GM19193 (cell line): Measurements from ENCODE around the gene PFKFB1.

Experiments used
- POLR2A ChIP-seq: IDR thresholded peaks from 4 replicates; pipeline ENCODE4 v1.6.1; 2011; ENCODE audit not compliant: insufficient read depth, insufficient read length; ENCODE audit errors: extremely low read depth

Gene PFKFB1

GRCh38 chrX:54945224-54945623, 48.8 kb downstream of the PFKFB1 start:
- no peak for TF ChIP-seq POLR2A

DNA sequence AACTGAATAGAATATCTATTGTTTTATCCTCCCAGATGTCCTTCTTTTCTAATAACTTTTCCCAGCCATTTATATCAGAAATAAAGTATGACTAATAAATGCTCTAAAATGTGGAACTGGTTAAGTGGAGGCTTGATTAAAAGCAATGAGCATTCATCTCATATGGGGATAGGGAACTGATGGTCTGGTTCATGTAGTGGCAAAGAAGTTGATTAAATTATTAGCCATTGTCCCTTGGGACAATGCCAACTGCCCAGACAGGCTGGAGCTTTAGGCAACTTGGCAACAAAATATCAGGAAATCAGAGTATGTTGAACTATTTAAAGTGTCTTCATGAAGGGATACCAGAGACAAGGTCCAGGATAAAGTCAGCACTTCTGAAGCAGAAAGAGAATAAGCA, 49.2 kb downstream of the PFKFB1 start:
- no peak for TF ChIP-seq POLR2A

DNA sequence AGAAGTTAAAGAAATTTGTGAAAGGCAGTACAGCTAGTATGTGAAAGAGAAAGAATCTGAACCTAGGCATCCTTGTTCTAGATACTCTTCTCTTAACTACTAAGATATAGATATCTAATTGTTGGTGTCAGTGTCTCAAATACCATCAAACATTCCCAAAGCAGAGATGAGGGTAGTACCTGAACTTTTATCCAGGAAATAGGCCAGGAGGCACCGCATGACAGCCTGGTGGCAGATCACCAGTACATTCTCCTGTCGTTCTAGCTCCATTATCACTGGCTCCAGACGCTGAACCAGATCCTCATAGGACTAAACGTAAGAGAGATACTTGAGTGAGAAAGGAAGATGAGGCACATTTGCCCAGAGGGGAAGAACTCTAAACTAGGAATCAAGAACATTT, 56.6 kb downstream of the PFKFB1 start:
- TF ChIP-seq POLR2A = no peak

DNA sequence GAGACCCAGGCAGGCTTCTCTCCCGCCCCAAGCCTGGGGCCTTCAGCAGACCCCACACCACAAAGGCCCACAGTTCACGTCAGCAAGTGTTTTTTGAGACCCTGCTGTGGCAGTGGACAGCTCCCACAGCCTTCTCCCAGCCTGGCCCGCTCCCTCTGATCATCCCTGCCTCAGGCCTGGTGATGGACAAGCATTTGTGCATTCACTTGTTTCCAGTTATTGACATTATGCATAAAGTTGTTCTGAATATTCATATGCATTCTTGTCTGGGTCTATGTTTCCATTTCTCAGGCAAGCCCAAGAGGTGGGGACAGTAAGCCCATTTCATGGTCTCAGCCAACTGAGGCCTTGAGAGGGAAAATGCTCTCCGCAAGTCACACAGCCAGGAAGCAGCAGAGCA, 58.7 kb downstream of the PFKFB1 start:
- no peak for TF ChIP-seq POLR2A

GRCh38 chrX:54934890-54935289, 59.1 kb downstream of the PFKFB1 start:
- TF ChIP-seq POLR2A = no peak

GRCh38 chrX:54934058-54934457, 59.9 kb downstream of the PFKFB1 start:
- TF ChIP-seq POLR2A = no peak

DNA sequence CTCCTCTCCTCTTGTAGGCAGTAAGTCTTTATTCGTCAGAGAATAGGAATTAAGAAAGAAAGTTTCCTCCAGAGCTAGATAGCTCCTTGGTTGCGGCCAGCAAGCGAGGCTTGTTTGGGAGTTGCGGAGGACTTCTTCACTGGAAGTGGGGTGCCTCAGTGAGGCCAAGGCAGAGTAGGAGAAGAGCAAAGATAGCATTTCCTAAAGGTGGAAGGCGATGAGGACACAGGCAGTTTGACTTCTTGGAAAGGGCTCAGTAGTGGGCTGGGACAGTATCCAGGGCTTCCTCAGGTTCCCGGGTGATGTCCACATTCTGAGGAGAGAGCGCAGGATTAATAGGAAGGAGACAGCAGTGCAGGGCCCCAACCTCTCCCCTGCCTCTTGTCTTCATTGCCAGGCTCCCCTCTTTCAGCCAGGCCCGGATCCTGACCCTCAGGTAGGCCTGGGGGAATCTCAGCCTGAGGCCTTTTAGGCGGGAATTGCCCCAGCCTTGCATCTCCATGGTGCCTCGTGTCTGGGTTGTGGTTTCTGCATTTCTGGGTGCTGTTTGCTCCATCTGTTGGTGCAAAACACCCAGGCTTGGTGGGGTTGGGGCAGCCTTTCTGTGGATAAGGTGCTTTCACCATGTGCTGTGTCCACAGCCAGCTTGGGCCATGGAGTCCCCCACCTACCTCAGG, 60.7 kb downstream of the PFKFB1 start:
- TF ChIP-seq POLR2A = no peak

- TF ChIP-seq POLR2A = no peak
Observed at GRCh38 chrX:54931107-54931506, 62.9 kb downstream of the PFKFB1 start.

DNA sequence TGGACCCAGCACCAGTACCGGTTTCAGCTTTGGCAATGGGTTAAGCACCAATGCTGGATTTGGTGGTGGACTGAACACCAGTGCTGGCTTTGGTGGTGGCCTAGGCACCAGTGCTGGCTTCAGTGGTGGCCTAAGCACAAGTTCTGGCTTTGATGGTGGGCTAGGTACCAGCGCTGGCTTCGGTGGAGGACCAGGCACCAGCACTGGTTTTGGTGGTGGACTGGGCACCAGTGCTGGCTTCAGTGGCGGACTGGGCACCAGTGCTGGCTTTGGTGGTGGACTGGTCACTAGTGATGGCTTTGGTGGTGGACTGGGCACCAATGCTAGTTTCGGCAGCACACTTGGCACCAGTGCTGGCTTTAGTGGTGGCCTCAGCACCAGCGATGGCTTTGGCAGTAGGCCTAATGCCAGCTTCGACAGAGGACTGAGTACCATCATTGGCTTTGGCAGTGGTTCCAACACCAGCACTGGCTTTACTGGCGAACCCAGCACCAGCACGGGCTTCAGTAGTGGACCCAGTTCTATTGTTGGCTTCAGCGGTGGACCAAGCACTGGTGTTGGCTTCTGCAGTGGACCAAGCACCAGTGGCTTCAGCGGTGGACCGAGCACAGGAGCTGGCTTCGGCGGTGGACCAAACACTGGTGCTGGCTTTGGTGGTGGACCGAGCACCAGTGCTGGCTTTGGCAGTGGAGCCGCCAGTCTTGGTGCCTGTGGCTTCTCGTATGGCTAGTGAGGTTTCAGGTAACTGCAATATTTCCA, 63.5 kb downstream of the PFKFB1 start:
- TF ChIP-seq POLR2A = no peak

DNA sequence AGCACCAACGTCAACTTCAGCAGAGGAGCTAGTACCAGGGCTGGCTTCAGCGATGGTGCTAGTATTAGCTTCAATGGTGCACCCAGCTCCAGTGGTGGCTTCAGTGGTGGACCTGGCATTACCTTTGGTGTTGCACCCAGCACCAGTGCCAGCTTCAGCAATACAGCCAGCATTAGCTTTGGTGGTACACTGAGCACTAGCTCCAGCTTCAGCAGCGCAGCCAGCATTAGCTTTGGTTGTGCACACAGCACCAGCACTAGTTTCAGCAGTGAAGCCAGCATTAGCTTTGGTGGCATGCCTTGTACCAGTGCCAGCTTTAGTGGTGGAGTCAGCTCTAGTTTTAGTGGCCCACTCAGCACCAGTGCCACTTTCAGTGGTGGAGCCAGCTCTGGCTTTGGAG, 65.1 kb downstream of the PFKFB1 start:
- no peak for TF ChIP-seq POLR2A

DNA sequence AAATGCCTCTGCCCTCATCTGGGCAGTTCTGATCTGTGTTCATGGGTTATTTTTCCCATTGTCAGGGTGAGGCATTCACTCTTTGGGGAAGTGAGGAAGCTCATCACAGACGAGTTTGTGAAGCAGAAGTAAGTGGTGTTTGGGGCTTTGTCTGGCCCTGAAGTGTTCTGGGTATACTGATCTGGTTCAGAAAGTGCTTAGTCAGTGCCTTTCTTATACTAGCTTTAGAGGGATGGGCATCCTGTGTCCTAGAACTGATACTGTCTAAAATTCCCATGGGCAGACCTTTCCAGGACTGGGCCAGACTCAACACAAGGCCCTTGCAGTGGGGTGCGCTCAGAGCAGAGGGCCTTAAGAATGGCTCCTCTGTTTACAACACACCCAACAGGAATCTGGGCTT, 67.0 kb downstream of the PFKFB1 start:
- no peak for TF ChIP-seq POLR2A

DNA sequence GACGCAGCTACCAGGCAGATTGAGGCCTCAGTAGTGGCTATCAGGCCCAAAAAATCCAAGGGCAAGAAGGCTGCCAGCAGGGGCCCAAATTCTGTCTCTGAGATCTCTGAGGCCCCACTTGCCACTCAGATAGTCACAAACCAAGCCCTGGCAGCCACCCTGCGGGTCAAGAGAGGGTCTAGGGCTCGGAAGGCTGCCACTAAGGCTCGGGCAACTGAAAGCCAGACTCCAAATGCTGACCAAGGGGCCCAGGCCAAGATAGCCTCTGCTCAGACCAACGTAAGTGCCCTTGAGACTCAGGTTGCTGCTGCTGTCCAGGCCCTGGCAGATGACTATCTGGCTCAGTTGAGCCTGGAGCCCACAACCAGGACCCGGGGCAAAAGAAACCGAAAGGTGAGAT, 70.6 kb downstream of the PFKFB1 start:
- TF ChIP-seq POLR2A = no peak

DNA sequence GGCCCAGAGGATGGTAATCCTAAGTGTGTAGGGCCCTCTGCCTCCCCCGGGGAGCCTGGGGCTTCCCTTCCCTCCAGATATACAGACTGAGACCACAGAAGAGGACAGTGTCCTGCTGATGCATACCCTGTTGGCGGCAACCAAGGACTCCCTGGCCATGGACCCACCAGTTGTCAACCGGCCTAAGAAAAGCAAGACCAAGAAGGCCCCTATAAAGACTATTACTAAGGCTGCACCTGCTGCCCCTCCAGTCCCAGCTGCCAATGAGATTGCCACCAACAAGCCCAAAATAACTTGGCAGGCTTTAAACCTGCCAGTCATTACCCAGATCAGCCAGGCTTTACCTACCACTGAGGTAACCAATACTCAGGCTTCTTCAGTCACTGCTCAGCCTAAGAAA, 71.4 kb downstream of the PFKFB1 start:
- no peak for TF ChIP-seq POLR2A

GRCh38 chrX:54921427-54922021, 72.5 kb downstream of the PFKFB1 start:
- no peak for TF ChIP-seq POLR2A

DNA sequence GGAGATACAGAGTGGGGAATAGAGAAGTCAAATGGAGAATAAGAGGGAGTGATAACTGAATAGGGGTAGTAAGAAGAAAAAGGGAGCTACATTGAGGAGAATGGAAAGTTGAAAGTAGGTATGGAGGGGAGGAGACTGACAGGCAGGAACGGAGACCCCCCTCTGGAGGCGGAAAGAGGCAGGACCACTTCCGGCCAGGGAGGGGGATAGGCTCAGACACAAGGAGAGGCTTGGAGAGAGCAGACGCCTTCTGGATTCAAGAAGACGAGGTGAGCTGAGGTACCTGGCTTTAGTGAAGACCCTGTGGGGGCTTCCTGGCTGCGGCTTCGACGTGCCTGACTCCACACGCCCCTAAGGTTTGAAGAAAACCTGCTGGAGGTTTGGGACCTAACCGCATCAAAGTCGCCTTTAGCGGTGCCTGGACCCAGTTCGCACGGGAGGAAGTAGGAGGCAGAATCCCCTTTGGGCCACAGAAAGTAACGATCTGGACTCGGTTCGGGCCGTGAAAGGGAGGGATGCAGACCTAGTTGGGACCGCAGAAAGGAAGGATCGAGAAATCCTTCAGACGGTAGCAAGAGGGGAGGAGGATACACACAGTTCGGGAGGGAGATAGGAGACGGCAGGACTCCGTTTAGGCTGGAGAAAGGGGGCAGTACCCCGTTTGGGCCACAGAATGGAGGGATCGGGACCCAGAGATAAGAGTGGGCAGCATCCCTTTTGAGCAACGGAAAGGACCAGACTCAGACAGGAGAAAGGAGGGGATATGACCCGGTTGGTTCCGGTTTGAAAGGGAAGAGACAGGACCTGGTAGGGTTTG, 73.2 kb downstream of the PFKFB1 start, which contains the start of gene TRO:
TRO (plus strand) TSS at position 215 of the 817 bp plus-strand sequence. CDS start 1,423 bp downstream, outside the sequence.
- no peak for TF ChIP-seq POLR2A
